IPS DF 4.7 (cell line): ENCODE data around the gene PPP4R1.

Experiments used
- DNase-seq: peaks from one replicate; pipeline ENCODE4 v3.0.0-alpha.2; 2013; ENCODE audit warnings: low spot score; ENCODE audit errors: extremely low read depth

Gene PPP4R1

DNA sequence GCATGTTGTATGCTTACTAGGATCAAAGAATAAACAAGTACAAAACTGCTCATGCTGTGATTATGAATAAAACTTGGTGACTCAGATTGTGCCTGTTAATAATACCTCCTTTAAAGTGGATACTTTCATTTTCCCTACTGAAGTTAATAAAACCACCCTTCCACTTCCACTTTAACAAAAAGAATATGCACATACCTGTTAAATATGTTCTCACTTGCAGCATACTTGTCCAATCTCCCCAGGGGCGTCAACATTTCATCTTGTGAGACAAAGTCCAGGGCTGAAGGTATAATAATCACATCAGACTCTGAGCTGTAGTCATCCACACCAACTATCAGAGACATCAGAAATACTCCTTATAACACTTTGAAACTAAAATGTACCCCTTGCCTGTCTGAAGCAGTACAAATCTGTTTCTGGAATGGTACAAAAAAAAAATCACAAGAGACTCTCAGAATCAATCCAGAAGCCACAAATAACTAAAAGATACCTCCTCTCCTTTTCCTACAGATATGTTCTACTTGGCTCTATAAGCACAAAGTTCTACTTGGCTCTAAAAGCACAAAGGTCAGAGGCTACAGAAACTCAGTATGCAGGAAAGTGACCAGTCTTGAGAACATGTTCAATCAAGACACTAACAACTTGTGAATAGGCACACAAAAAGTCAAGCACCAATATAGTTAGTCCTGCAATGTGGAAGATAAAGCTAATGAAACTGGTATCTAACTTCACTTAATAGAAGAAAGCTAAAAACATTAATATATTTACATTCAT lies 19.3 kb downstream of the PPP4R1 start:
- no peak for DNase-seq

DNA sequence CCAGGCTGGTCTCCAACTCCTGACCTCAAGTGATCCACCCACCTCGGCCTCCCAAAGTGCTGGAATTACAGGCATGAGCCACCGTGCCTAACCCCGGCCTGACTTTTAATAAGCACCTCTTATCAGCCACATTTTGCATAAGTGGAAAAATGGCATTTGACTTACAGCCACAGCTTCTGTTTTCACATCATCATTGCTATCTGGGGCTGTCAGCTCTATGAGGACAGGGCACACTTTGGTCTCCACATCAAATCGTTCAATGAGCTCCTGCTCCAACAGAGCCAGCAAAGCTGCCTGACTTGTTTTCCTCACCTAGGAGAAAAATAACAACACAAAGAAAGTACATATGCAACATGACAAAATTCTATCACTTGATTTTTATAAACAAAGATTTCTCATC lies 26.4 kb downstream of the PPP4R1 start:
- DNase-seq = no peak

- no peak for DNase-seq
Observed at GRCh38 chr18:9586814-9587213, 27.5 kb downstream of the PPP4R1 start.

DNA sequence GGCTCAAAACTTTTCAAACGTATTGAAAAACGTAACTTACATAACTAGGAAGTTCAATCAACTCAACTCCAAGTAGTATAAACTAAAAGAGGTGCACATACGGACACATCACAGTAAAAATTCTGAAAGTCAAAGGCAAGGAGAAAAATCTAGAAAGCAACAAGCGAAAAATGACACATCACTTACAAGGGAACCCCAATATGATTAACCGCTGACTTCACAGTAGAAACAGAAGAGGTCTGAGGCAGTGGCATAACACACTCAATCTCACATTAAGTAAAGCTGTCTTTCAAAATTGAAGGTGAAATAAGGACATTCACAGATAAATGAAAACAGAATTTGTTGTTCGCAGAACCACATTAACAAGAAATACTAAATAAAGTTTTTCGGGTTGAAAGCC lies 32.7 kb downstream of the PPP4R1 start:
- DNase-seq = no peak

- DNase-seq = no peak
Observed at GRCh38 chr18:9578306-9578705, 36.1 kb downstream of the PPP4R1 start.

GRCh38 chr18:9577361-9577760 lies 37.0 kb downstream of the PPP4R1 start:
- DNase-seq = no peak

DNA sequence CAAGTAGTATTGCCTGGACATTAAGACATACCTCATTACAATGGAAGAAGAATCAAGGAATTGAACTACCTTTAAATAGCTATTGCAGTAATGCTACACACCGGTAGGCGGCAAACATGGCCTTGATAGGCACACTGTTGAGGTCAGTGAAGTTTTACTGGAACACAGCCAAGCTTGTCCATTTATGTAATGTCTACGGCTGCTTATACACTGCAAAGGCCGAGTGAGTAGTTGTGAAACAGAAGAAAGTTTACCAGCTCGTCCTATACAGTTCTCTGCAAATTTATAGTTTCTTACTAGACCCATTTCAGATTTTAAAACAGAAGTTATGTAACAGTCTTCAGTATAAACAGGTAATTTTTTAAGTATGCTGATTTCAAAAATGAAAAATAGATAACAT lies 38.8 kb downstream of the PPP4R1 start:
- no peak for DNase-seq

DNA sequence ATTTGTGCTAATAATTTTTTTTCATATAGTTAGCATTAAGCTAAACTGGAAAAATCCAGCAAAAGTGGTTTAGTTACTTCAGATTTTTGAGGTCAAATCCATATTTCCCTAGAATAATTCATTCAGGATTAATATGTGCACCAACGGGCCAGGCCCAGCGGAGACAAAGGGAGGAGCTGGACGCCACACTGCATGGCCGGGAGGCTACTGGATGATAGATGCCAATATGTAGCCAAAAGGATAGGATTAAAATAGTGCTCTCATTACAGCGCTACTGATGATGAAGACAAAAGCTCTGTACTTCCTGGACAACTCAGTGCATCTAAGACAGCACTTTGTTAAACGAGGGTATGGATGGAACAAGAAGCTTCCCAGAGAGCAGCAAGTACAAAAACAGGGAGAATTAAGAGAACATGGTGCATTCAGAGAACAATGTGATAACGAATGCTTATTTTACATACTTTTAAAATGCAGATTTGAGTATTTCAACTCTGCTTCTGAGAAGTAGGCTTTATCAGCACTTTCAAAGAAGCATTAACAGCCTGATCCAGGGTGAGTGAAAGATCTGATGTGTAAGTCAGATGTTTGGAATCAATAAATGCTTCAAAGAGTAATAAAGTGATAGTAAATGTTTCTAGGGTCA lies 39.8 kb downstream of the PPP4R1 start:
- no peak for DNase-seq

GRCh38 chr18:9571546-9571945 lies 42.8 kb downstream of the PPP4R1 start:
- DNase-seq = no peak

GRCh38 chr18:9570255-9570654 lies 44.1 kb downstream of the PPP4R1 start:
- no peak for DNase-seq

DNA sequence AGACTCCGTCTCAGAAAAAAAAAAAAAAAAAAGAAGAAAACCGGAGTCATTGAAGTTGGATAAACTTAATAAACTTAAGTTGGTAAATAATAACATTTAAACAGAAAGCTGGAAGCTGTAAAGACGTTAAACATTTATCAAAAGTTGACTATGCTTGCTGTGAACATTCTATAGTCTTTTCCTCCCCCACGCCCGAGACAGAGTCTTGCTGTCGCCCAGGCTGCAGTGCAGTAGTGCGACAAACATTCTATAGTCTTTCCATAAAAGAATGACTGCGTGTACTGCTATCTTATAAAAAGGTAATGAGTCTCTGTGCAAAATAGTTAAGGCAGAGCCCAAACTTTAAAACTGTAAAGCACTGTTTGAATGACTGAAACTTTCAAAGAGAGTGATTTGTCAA lies 45.2 kb downstream of the PPP4R1 start:
- no peak for DNase-seq

DNA sequence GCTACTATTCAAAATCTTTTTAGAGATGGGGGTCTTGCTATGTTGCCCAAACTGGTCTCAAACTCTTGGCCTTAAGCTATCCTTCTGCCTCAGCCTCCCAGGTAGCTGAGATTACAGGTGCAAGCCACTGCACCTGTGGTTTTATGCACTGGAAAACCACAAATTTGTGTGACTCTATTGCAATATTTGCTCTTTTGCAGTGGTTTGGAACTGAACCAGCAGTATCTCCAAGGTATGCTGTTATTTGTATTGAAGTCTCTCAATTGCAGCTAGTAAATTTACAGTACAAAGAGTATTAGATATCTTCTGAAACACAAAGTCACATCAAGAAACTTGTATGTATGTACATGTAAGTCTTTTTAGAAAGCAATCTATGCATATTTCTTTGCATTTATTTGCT lies 46.2 kb downstream of the PPP4R1 start:
- DNase-seq = no peak

- no peak for DNase-seq
Observed at GRCh38 chr18:9565407-9565806, 49.0 kb downstream of the PPP4R1 start.

DNA sequence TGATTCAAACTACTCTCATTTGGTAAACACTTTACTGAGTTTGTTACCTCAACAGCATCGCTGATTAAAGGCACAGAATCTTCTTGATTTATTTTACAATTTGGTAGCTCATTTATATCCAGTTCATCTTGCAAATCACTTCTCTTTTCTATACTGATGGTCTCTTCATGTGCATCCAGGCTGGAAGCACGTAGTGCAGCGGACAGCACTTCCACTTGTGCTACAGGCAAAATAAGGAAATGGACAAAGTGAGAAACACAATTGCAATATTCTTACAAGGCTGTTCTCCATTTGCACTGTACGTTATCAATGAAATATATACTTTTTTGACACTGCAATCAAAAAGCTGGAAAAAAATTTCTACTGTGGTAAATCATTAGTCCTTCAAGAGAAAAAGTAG lies 51.0 kb downstream of the PPP4R1 start:
- no peak for DNase-seq

- DNase-seq = no peak
Observed at GRCh38 chr18:9562584-9562983, 51.8 kb downstream of the PPP4R1 start.

- no peak for DNase-seq
Observed at GRCh38 chr18:9561759-9562158, 52.6 kb downstream of the PPP4R1 start.

DNA sequence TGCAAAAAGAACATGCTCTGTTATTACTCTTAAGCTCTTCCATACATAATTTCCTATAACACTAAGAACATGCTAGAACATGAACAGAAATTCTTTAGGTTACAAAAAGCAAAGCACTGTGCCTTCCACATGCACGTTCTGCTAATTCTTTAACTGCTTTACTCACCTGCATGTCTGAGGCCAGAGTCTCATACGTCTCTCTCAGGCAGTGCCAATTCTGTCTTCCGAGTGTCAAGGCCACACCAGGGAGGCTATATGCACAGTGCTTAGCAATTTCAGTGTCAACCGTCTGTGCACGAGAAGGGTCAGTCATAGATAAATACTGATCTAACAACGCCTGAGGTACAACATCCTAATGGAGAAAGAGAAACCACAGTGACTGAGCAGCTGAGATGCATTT lies 55.1 kb downstream of the PPP4R1 start:
- DNase-seq = no peak

- no peak for DNase-seq
Observed at GRCh38 chr18:9558387-9559064, 55.8 kb downstream of the PPP4R1 start.

GRCh38 chr18:9557250-9557943 lies 57.0 kb downstream of the PPP4R1 start:
- no peak for DNase-seq

DNA sequence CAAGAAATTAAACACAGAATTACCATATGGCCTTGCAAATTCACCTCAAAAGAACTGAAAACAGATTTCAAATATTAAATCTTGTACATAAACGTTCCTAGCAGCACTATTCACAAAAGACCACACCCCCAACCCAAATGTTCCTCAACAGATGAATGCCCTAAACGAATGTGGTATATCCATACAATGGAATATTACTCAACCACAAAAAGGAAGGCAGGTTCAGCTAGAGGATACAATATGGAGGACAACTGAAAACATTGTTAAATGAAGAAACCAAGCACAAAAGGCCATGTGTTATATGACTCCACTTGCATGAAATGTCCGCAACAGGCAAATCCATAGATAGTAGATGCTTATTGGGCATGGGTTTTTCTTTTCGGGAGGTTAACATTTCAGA lies 61.7 kb downstream of the PPP4R1 start:
- no peak for DNase-seq

DNA sequence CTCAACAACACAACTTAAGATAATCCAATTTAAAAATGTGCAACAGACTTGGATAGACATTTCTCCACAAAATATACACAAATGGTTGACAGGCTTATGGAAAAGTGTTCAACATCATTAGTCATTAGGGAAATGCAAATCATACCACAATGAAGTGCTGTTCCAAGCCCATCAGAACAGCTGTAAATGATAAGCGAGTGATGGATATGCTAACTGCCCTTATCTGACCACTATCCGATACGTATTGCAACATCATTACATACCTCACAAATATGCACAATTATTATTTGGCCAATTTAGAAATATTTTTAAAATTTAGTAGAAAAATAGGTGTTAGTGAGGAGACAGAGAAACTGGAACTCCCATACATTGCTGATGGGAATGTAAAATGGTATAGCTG lies 62.2 kb downstream of the PPP4R1 start:
- no peak for DNase-seq

GRCh38 chr18:9550429-9550828 lies 63.9 kb downstream of the PPP4R1 start:
- DNase-seq = no peak
